ENCODE measurements around the gene COX7B. TPM values are rescaled to one million over a fixed set of nuclear protein-coding genes. Genes with fewer than 3 reads are reported as not detected.

COX7B gene
- total and polyA plus RNA-seq, 2 of the 8 experiments (the other 6 are each of a cell fraction or from before 2014, with no cell fraction given): 268 to 974 TPM

- WGBS, 2 experiments (ENCODE audit: extremely low coverage in 1 of 2, insufficient coverage in 1 of 2, insufficient read length in 1 of 2, insufficient replicate concordance in 2 of 2, low coverage in 1 of 2, low lambda C conversion rate in 2 of 2, missing lambda C conversion rate in 1 of 2): 87% methylated on average over 2 of the region's 2 CpGs; no CpG with 5 or more reads in 1 of the 2 experiments
- H2BK120ac ChIP-seq (replicated peaks; ENCODE audit: low read depth, low read length): no peak overlapping the region
- H3K27me3 ChIP-seq (replicated peaks in 1 of 4; ENCODE audit: control insufficient read depth in 3 of 4, extremely low read depth in 1 of 4, insufficient read depth in 3 of 4, low read length in 3 of 4): no peaks in the 10 kb centered on the region
- H3K4me1 ChIP-seq (replicated peaks in 1 of 4; ENCODE audit: control insufficient read depth in 3 of 4, insufficient read depth in 4 of 4, low read length in 3 of 4): no peaks in the 10 kb centered on the region
- H4K20me1 ChIP-seq (replicated peaks in 1 of 2; ENCODE audit: control insufficient read depth in 1 of 2, insufficient read depth in 2 of 2, low read length in 2 of 2): no peaks in the 10 kb centered on the region
- H3K56ac ChIP-seq (replicated peaks; ENCODE audit: insufficient read length, low read depth, low read length): no peak overlapping the region
- CTCF ChIA-PET (ENCODE audit: partially characterized antibody): interaction anchor here (1.7 kb wide), 1 partner anchor 107 kb away, joined by 5 read pairs; no protein-coding TSS in a partner anchor
- no peak overlapping the region for H3K9ac ChIP-seq (replicated peaks in 1 of 4; ENCODE audit: extremely low read depth in 1 of 4, low read depth in 3 of 4, low read length in 3 of 4)
- FAIRE-seq: no peak
- no peak overlapping the region for H2BK12ac ChIP-seq (ENCODE audit: low read depth, low read length)
- no peak overlapping the region for H4K8ac ChIP-seq (ENCODE audit: extremely low read depth, insufficient read depth, low read length)
- H4K5ac ChIP-seq (ENCODE audit: insufficient read length, low read depth, low read length): no peak overlapping the region
- no peaks in the 10 kb centered on the region for H3K36me3 ChIP-seq (ENCODE audit: control insufficient read depth in 2 of 4, insufficient read depth in 4 of 4, low read length in 3 of 4)
- H3K27ac ChIP-seq (ENCODE audit: low read depth, low read length): no peak overlapping the region
- no peak overlapping the region for H2AK5ac ChIP-seq (ENCODE audit: low read depth, low read length)
- H3K4me3 ChIP-seq (ENCODE audit: extremely low read depth in 1 of 4, insufficient read depth in 2 of 4, low read depth in 3 of 4, low read length in 4 of 4): no peak overlapping the region
- H2AFZ ChIP-seq (ENCODE audit: low read length): no peak overlapping the region
- H3K23me2 ChIP-seq (ENCODE audit: low read depth, low read length): no peaks in the 10 kb centered on the region
- no peak overlapping the region for H2BK5ac ChIP-seq (ENCODE audit: low read depth, low read length)
- DNase-seq (ENCODE audit: low read depth in 1 of 2, low spot score in 2 of 2): no peak
- H4K91ac ChIP-seq (replicated peaks; ENCODE audit: insufficient read length, low read length): no peak overlapping the region
- H2BK20ac ChIP-seq (ENCODE audit: low read length): no peak overlapping the region
- H3K9me3 ChIP-seq (ENCODE audit: insufficient read depth in 2 of 2, low read depth in 1 of 2, low read length in 1 of 2): no peaks in the 10 kb centered on the region
- H3K4me2 ChIP-seq (ENCODE audit: insufficient read depth in 1 of 2, low read depth in 2 of 2, low read length in 2 of 2): no peak overlapping the region
- no peak overlapping the region for H3K23ac ChIP-seq (ENCODE audit: insufficient read length)
- H3K4ac ChIP-seq (replicated peaks; ENCODE audit: insufficient read length, low read depth, low read length): no peak overlapping the region
- H3K79me1 ChIP-seq (ENCODE audit: low read depth, low read length): no peaks in the 10 kb centered on the region
- H3K14ac ChIP-seq (ENCODE audit: insufficient read length): no peak overlapping the region
- POLR2A ChIA-PET (ENCODE audit: partially characterized antibody): no interaction called here
- no peak overlapping the region for H3K18ac ChIP-seq (ENCODE audit: extremely low read depth, low read length)
- no peaks in the 10 kb centered on the region for H3K79me2 ChIP-seq (ENCODE audit: control insufficient read depth in 1 of 2, insufficient read depth in 2 of 2, low read length in 2 of 2)
- H2BK15ac ChIP-seq (ENCODE audit: low read length): no peak overlapping the region
- TF ChIP-seq RAD21 (IDR thresholded peaks at IDR 0.05 in 1 of 2, conservative IDR thresholded peaks at IDR 0.05 in 1 of 2; ENCODE audit: low read depth in 2 of 2, low read length in 2 of 2) (no peak), HDAC2 (IDR thresholded peaks at IDR 0.05; ENCODE audit: borderline replicate concordance in 1 of 2, low read depth in 2 of 2, low read length in 2 of 2) (no peak), GABPA (IDR thresholded peaks at IDR 0.05; ENCODE audit: borderline replicate concordance, insufficient read depth, low read length) (no peak), SIN3A (conservative IDR thresholded peaks at IDR 0.05 in 1 of 2, IDR thresholded peaks at IDR 0.05 in 1 of 2; ENCODE audit: low read depth in 1 of 2, low read length in 2 of 2) (no peak), ZNF274 (IDR thresholded peaks at IDR 0.05; ENCODE audit: borderline replicate concordance, extremely low read depth, low read length) (no peak), TAF7 (optimal IDR thresholded peaks at IDR 0.05; ENCODE audit: borderline replicate concordance, low read depth, low read length) (no peak)
These were observed 18.1 kb downstream of the COX7B start for GRCh38 chrX:77917294-77917933.
